ENCODE data around the gene GAB1. TPM values are rescaled to one million over a fixed set of nuclear protein-coding genes. Genes with fewer than 3 reads are reported as not detected.
A peak's percentile ranks its signal among the peaks of the same experiment; 100 is the strongest.

Gene GAB1
- total RNA-seq, 1 donor from 2014 or later, result 77.4 TPM

GRCh38 chr4:143511906-143512305 lies 175.2 kb downstream of the GAB1 start:
- ATAC-seq (no peak), DNase-seq (ENCODE audit: missing footprints) (no peak)
- intact Hi-C loops (cut with DNase I), result no loop called here

DNA sequence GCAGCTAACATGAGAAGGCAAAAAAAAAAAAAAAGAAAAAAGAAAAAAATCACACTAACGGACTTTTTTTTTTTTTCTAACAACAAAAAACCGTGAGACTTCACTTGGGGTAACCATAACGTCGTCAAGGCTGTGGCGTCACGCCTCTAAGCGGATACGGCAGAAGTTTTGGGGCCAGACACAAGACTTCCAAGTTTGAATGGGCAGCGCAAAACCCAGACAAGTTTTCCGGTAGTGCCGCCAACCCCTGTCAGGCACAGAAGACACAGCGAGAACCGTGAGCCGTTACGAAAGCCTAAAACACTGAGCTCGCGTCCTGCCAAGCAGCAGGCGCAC lies 176.3 kb downstream of the GAB1 start:
- intact Hi-C loops (cut with DNase I), result no loop called here
- no peak for DNase-seq (ENCODE audit: missing footprints)
- no peak for ATAC-seq

GRCh38 chr4:143513314-143514168 lies 176.9 kb downstream of the GAB1 start, which contains the start of gene SMARCA5:
Gene SMARCA5 (plus strand): TSS chr4:143513702. CDS start chr4:143513925, 223 bp downstream.
- intact Hi-C loops (cut with DNase I), result no loop called here
- ATAC-seq (peak; percentile 98), DNase-seq (ENCODE audit: missing footprints) (peak; percentile 98)

DNA sequence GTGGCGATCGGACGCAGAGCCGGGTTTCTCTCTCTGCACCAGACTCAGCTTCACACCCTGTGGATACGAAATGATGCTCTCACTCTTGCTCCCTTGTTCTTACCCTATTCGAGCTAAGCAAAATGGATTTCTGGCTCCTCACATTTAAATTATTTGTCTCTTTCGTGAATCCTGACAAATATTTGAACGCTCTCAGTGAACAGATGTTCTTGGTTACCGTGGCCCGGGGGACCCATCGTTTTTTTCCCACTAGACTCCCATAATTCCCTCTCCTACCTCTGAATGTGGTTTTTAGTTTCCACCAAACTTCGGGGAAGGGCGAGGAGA lies 177.5 kb downstream of the GAB1 start:
- DNase-seq (ENCODE audit: missing footprints) (no peak), ATAC-seq (no peak)
- intact Hi-C loops (cut with DNase I), result no loop called here

- intact Hi-C loops (cut with DNase I), result no loop called here
- peak; percentile 26 for ATAC-seq
- DNase-seq (ENCODE audit: missing footprints), result peak; percentile 70
These were observed 177.8 kb downstream of the GAB1 start for GRCh38 chr4:143514497-143514896.

DNA sequence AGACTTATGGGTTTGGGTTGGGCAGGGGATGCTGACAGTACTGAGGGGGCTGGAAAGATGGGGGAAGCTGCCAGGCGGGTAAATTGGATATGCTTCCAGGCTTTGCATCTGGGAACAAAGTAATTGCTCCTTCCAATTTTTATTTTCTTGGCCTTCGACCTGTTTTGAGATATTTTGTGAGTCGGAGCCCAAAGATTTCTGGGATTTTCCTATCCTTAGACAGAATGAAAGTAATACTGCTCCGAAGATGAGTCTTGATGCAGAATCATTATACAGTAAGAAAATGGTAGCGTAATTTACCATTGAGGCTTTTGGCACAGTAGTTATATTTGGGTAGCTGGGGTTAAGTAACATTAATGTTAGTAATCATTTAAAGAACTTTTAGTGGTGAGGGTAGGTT lies 178.2 kb downstream of the GAB1 start:
- DNase-seq (ENCODE audit: missing footprints) (no peak), ATAC-seq (no peak)
- intact Hi-C loops (cut with DNase I), result no loop called here

GRCh38 chr4:143515905-143516304 lies 179.2 kb downstream of the GAB1 start:
- ATAC-seq (no peak), DNase-seq (ENCODE audit: missing footprints) (no peak)
- intact Hi-C loops (cut with DNase I), result no loop called here

DNA sequence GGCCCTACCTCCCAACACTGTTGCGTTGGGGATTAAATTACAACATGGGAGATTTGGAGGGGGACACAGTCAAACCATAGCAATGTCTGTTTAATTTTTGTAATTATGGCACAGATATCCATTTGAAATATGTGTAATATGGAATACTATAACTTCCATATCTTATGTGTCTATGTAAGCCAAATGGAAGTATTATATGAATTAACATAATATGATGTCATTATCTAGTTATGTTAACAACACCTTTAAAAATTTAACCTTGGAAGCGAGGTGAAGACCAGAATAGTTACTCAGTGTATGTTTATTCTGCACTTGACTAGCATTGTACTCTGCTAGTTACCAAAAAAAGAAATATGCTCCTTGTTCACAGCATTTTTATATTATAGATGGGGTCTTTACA lies 181.1 kb downstream of the GAB1 start:
- no peak for DNase-seq (ENCODE audit: missing footprints)
- no peak for ATAC-seq
- intact Hi-C loops (cut with DNase I), result no loop called here

Small RNA genes lying within 50 kb of the gene (microRNA-seq; reads per million reads assigned to microRNA genes)
- not detected for gene MIR3139

Other genes with a start within 250 kb of the GAB1 start
- gene USP38, start 152.0 kb upstream of the GAB1 start, total RNA-seq, result 17.6 TPM
- gene SMARCA5, start 176.8 kb downstream of the GAB1 start, total RNA-seq, result 26.7 TPM

All from Right ventricle myocardium inferior (tissue), 1 donor.